Measurements from ENCODE around the gene PQBP1.

The PQBP1 gene

DNA sequence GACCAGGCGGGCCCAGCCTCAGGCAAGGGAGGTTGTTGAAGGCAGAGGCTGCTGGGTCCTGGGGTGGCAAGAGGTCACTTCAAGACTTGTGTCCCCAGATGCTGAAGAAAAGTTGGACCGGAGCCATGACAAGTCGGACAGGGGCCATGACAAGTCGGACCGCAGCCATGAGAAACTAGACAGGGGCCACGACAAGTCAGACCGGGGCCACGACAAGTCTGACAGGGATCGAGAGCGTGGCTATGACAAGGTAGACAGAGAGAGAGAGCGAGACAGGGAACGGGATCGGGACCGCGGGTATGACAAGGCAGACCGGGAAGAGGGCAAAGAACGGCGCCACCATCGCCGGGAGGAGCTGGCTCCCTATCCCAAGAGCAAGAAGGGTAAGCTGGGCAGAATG lies 4.4 kb downstream of the PQBP1 start:
- DNase-seq (ENCODE audit: low spot score) = no peak

DNA sequence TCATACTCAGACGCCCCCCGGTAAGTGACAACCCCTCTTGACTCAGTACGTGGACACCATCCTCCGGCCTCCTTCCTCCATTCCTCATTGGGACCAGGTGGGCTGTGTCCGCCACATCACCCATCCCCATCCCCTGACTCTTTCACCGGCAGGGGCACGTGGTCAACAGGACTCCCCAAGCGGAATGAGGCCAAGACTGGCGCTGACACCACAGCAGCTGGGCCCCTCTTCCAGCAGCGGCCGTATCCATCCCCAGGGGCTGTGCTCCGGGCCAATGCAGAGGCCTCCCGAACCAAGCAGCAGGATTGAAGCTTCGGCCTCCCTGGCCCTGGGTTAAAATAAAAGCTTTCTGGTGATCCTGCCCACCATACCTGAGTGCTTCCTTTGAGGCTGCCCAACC lies 5.0 kb downstream of the PQBP1 start:
- DNase-seq (ENCODE audit: low spot score) = no peak

- DNase-seq (ENCODE audit: low spot score) = no peak
These were observed 5.6 kb downstream of the PQBP1 start for GRCh38 chrX:48903290-48903689.

- no peak for DNase-seq (ENCODE audit: low spot score)
These were observed 6.5 kb downstream of the PQBP1 start for GRCh38 chrX:48904180-48904579.

- no peak for DNase-seq (ENCODE audit: low spot score)
These were observed 6.9 kb downstream of the PQBP1 start for GRCh38 chrX:48904626-48905025.

GRCh38 chrX:48905090-48905790 lies 7.5 kb downstream of the PQBP1 start:
- no peak for DNase-seq (ENCODE audit: low spot score)

- no peak for DNase-seq (ENCODE audit: low spot score)
These were observed 10.9 kb downstream of the PQBP1 start for GRCh38 chrX:48908600-48908999.

DNA sequence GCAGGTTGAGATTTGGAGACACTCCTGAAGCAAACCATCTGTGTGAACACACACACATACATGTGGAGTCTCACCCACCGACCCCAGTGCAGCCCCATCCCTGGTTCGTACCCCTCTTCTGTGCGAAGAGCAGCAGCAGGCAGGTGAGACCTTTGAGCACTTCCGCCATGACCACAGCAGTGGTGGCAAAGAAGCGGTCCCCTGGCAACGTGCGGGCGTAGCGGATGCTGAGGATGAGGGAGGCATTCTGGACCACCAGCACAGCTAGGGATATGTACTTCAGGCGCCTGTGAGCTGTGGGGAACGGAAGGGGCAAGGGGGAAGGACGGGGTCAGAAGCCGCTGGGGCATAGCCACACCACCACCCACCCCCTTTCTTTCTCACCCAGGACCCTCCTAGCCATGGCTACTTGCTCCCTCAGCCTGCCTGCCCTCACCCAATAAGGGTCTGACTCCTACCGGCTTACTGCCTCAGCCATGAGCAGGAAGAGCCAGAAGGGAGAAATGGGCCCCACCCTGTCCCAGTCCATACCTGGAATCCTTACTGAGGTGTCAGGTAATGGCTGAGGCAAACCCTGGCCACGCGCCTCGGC lies 12.1 kb downstream of the PQBP1 start:
- no peak for DNase-seq (ENCODE audit: low spot score)

GRCh38 chrX:48910926-48911411 lies 13.2 kb downstream of the PQBP1 start:
- DNase-seq (ENCODE audit: low spot score) = peak; percentile 20

- DNase-seq (ENCODE audit: low spot score) = peak; percentile 78
These were observed 13.9 kb downstream of the PQBP1 start, which contains the start of gene SLC35A2 for GRCh38 chrX:48911412-48912182. Gene SLC35A2, minus strand, starts transcription at chrX:48911646. Its CDS starts 10 bp downstream, at chrX:48911636.

DNA sequence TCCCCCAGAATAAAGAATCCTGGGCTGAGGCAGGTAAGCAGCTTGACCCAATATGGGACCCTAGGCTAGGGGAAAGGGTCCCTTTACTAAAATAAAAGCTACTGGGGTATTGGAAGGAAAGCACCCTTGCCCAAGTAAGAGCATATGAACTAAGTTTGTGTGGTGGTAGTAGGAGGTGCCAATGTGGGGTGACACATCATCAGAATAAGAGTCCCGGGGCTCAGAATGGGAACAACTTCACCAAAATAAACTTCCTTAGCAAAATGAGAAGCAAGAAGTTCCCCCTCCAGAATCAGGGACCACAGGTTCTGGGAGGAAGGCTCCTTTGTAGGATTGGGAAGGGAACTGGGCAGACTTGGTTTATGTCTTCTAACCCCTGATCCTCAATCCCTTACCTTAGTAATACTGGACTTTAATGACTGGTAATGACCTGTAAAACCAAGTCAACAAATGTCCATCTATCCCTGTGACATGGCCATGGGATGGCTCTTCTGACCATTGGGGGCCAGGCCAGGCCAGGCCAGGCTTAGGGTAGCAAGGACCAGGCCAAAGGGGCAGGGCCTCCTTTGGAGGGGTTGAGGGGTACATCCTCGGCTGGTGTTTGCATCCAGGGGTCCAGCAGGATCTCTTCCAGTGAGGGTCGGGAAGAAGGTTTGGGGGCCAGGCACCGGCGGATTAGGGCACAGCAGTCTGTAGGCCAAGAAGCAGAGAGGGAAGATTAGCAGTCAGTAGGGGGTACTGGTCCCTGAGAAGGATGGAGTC lies 16.1 kb downstream of the PQBP1 start:
- DNase-seq (ENCODE audit: low spot score) = no peak

- DNase-seq (ENCODE audit: low spot score) = no peak
These were observed 17.1 kb downstream of the PQBP1 start for GRCh38 chrX:48914593-48915493.

DNA sequence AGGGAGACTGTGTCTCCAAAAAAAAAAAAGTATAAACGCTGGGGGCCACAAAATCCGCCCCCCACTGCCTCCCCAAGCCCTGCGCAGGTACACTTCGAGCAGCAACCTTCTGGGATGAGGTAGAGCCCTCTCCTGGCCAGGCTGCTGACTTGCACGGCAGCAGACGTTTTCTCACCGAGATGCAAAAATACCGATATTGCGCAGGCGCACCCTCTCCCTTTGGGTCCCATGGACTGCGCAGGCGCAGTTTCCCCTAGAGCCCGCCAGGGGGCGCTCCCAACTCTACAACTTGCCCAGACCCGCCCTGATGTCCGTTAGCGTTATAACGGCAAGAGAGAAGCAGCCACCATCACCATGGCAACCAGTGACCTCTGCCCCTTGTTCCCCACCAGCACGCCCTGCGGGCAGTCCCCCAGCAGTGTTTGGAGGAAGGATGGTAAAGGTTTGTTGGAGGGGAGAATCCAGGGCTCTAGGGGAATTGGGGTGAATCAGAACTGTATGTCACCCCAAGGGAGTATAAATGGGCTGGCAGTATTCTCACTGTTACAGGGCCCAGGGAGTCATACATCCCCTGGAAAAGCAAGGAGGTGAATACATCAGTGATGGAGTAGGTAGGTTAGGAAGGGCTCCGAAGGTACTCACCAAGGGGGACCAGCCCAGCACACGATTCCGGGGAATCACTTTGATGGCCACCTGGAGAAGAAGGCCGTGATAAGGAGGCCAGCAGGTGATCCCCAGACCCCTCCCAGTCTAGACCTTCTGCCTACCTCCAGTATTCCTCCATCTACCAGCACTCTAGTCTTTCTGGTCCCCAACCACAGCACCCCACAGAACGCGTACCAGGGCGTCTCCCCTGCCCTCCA lies 19.6 kb downstream of the PQBP1 start:
- peak; percentile 95 for DNase-seq (ENCODE audit: low spot score)

DNA sequence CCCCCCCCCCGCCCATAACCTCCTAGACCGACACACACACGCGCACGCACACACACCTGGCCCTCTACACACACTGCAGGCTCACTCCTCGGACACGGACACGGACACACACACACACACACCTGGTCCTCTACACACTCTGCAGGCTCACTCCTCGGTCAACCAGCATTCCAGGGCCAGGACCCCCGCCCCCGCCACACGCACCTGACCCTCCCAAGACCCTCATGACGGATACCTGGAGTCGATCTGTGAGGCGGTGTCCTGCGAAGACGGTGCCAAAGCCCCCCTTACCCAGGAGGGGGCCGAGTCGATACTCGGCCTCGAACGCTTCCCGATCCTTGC lies 20.5 kb downstream of the PQBP1 start:
- DNase-seq (ENCODE audit: low spot score) = no peak

- DNase-seq (ENCODE audit: low spot score) = peak; percentile 73
These were observed 21.1 kb downstream of the PQBP1 start, which contains the start of gene PIM2 for GRCh38 chrX:48918643-48919340. Gene PIM2, minus strand, starts transcription at chrX:48919024. Its CDS starts 190 bp downstream, at chrX:48918834.

- no peak for DNase-seq (ENCODE audit: low spot score)
These were observed 21.7 kb downstream of the PQBP1 start for GRCh38 chrX:48919360-48919841.

GRCh38 chrX:48919947-48920717 lies 22.4 kb downstream of the PQBP1 start:
- no peak for DNase-seq (ENCODE audit: low spot score)

- no peak for DNase-seq (ENCODE audit: low spot score)
These were observed 23.0 kb downstream of the PQBP1 start for GRCh38 chrX:48920718-48921104.

- DNase-seq (ENCODE audit: low spot score) = no peak
These were observed 26.0 kb downstream of the PQBP1 start for GRCh38 chrX:48923771-48924170.

Measured in AG20443 (cell line).